Measurements from ENCODE around the gene GRK5.

Gene GRK5

DNA sequence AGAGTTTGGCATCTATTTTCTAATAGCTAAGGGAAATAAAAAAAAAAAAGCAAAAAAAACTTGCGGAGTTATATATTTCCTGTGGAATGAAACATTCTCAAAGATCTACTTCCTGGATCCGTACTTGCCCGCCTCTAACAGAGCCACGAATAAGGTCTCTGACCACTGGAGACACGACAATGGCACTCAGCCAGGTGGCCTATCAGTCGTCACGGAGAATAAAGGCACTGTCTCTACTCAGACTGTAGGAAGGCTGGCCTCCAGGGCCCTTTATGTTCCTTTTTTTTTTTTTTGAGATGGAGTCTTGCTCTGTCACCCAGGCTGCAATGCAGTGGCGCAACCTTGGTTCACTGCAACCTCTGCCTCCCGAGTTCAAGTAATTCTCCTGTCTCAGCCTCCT lies 276.5 kb downstream of the GRK5 start:
- TF ChIP-seq, protein P1, sequence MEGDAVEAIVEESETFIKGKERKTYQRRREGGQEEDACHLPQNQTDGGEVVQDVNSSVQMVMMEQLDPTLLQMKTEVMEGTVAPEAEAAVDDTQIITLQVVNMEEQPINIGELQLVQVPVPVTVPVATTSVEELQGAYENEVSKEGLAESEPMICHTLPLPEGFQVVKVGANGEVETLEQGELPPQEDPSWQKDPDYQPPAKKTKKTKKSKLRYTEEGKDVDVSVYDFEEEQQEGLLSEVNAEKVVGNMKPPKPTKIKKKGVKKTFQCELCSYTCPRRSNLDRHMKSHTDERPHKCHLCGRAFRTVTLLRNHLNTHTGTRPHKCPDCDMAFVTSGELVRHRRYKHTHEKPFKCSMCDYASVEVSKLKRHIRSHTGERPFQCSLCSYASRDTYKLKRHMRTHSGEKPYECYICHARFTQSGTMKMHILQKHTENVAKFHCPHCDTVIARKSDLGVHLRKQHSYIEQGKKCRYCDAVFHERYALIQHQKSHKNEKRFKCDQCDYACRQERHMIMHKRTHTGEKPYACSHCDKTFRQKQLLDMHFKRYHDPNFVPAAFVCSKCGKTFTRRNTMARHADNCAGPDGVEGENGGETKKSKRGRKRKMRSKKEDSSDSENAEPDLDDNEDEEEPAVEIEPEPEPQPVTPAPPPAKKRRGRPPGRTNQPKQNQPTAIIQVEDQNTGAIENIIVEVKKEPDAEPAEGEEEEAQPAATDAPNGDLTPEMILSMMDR (conservative IDR thresholded peaks at IDR 0.05; ENCODE audit: low read depth, low read length), result no peak
- no peak for DNase-seq (ENCODE audit: low read depth)
- no peak overlapping the region for H3K4me3 ChIP-seq (ENCODE audit: low read depth, low read length)

DNA sequence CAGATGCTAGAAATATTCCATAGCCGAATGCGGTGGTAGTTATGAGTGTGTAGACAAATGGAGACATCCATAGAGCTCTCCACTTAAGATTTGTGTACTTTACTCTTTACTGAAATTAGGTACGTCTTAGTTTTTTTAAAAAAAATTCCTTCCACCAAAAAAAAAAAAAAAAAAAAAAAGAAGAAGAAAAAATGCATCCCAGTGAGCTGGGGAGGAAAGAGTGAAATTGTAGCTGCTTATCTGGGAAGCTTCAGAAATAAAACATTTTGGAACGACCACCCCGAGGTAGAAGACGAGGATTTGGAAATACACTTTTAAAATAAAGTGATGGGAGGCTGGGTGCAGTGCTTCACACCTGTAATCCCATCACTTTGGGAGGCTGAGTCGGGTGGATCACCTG lies 281.3 kb downstream of the GRK5 start:
- DNase-seq (ENCODE audit: low read depth), result no peak
- TF ChIP-seq, protein P1 (conservative IDR thresholded peaks at IDR 0.05; ENCODE audit: low read depth, low read length), result no peak
- no peak overlapping the region for H3K4me3 ChIP-seq (ENCODE audit: low read depth, low read length)

DNA sequence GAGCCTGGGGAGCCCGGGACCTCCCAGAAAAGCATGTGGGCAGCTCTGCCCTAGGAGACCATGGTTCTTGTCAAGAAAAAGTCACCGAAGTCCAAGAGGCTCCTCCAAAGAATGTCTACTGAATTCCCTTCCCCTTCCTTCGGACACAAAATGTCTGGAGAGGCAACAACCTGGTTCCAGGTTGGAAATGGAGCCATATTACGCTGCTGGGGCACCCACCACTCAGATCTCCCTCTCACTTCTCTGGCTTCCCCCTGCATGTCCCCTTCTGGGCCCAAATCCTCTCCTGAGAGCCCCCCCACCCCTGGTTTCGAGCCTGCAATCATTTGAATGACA lies 282.6 kb downstream of the GRK5 start:
- TF ChIP-seq, protein P1 (conservative IDR thresholded peaks at IDR 0.05; ENCODE audit: low read depth, low read length), result no peak
- no peak overlapping the region for H3K4me3 ChIP-seq (ENCODE audit: low read depth, low read length)
- DNase-seq (ENCODE audit: low read depth), result no peak

DNA sequence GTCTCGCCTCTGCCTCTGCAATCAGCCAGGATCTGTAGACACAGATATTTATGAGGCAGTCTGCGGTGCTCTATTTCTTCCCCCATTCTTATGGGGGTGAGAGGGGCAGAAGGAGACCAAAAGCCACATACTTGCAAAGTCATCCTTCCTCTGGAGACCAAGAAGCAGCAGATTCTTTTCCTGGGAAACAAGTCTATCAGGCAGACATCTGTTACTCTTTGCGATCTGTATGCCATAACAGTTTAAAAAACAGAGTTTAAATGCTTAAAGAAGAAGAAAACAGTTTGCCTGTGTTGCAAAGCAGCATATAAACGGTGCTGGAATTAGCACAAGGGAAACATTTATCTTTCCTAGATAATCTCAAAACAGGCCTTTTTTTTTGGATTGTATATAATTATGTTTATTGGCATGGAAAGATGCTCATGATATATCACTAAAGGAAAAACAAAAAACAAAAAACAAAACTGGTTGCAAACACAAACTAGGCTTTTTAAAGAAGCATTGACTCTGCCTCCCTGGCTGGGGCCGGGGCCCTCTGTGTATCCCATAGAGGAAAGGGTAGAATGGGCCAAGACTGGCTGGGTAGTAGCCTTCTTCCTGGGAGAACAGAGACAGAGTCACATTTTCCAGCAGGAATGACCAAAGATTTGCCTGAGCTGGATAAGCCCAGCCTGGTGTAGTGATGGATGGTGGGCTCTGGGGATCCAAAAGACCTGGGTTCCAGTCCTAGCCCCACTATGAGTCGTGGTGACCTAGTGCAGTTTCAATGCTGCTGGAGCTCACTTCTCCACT lies 284.8 kb downstream of the GRK5 start:
- H3K4me3 ChIP-seq (ENCODE audit: low read depth, low read length), result no peak overlapping the region
- DNase-seq (ENCODE audit: low read depth), result no peak
- TF ChIP-seq, protein P1 (conservative IDR thresholded peaks at IDR 0.05; ENCODE audit: low read depth, low read length), result no peak

DNA sequence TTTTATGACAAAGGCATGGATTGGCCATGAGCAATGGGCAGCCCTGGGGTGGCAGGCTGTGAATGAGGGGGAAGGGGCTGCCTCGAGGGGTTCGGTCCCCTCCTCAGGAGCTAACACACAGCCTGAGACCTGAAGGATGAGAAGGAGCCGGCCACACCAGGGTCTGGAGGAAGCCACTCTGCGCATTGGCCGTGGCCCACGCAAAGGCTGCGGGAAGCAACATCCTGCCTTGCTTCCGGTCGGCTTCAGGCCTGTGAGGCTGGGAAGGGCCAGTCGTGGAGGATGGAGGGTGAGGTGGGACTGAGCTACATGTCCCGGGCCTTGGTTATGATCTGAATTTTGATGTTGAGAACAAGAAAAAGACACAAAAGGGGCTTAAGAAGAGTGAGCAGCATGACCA lies 285.8 kb downstream of the GRK5 start:
- no peak for DNase-seq (ENCODE audit: low read depth)
- no peak overlapping the region for H3K4me3 ChIP-seq (ENCODE audit: low read depth, low read length)
- TF ChIP-seq, protein P1 (conservative IDR thresholded peaks at IDR 0.05; ENCODE audit: low read depth, low read length), result no peak

DNA sequence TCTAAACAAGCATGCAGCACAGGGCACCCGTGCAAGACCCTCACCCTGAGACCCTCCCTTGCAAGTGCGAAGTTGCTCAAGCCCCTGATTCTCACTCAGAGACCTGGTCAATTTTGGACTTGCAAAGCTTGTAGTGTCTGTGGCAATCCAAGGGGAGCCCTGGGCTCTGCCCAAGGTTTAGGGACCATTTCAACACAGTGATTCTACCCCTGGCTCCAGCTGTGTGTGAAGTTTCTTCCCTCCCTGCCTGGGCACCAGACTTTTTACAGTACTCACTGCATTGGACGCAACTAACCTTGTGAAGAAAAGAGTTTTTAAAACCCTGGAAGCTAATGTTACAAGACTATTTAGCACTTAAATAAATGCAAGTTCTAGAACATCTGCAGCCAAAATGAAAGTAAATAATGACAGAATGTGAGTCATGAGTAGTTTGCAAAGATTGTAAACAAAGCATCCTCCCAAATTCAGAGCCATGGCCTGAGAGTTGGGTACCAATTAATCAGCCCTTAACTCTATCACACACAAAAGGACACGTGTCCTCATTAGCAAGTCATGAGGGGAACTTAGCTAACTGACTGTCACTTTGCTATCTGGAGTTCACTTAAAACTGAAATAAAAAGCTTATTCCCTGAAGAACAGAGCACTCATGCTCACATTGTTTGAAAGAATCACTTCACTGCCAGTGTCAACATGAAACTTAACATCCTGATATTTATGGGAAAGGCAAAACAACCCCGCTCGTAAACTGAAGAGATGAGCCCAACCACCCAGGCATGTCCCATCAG lies 287.1 kb downstream of the GRK5 start:
- DNase-seq (ENCODE audit: low read depth), result peak; percentile 28
- no peak overlapping the region for H3K4me3 ChIP-seq (ENCODE audit: low read depth, low read length)
- TF ChIP-seq, protein P1 (conservative IDR thresholded peaks at IDR 0.05; ENCODE audit: low read depth, low read length), result no peak

Data from choroid plexus epithelial cell (primary cell).